Measurements from ENCODE around the gene TRIM62. TPM values are rescaled to one million over a fixed set of nuclear protein-coding genes. Genes with fewer than 3 reads are reported as not detected.
"Not testable (repeated sequence)": the region's sequence is repeated elsewhere in the genome, so short reads cannot be mapped to it uniquely, and the experiment has no call there.

TRIM62 gene
- polyA plus RNA-seq, 1 donor from 2014 or later = 5.3 TPM

DNA sequence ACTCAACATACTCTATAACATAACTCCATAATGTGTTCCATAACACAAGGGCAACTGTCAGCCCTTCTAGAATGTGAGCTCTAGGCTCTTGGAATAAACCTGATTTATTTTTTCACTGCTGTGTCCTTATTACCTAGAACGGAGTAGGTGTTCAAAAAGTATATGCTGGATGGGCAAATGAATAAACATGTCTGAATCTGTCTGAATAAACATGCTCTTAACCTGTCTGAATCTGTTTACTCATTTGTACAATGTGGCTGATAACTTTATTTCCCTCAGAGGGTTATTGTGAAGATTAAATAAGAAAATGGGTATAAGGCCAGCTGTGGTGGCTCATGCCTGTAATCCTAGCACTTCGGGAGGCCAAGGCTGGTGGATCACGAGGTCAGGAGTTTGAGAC lies 58.6 kb downstream of the TRIM62 start:
- H3K27ac Mint-ChIP-seq = no peak overlapping the region
- H3K4me1 Mint-ChIP-seq = peaks cover 7 to 30% (median 7%) of the 10 kb centered on the region in 3 donors
- H3K36me3 Mint-ChIP-seq = peaks cover 8% of the 10 kb centered on the region
- peaks cover 0 to 2% (median 0%) of the 10 kb centered on the region in 3 donors for H3K9me3 Mint-ChIP-seq
- H3K4me3 Mint-ChIP-seq = no peak overlapping the region
- peaks cover 1% of the 10 kb centered on the region for H3K27me3 Mint-ChIP-seq

DNA sequence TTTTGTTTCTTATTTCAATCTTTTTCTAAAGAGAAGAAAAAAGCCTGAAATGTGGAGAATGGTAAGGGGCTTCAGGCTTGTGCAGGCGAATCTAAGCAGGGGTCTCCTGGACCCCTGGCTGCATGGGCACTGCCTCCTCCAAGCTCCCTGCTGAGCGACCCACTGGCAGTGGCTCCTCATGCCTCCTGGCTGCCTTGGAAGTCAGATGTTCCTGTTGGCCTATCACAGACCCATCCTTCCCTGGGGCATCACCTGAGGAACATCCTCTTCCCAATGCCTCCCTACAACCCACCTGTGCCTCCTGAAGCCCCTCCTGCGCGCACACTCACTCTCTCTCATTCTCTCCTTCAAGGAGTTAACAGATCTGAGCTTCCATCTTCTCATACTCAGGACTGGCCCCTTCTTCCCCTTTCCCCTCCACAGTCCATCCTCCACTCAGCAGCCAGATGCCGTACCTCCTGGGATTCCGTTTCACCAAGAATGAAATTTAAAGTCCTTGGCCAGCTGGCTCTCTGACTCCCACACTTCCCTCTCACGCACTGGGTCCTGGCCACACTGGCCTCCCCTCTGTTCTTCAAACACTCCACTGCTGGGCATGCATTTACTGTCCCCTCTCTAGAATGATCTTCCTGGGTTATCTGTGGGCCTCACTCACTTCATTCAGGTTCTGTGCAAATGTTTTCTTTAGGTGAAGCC lies 59.2 kb downstream of the TRIM62 start:
- H3K27me3 Mint-ChIP-seq = peaks cover 2% of the 10 kb centered on the region
- H3K36me3 Mint-ChIP-seq = peaks cover 8% of the 10 kb centered on the region
- H3K9me3 Mint-ChIP-seq = peaks cover 0 to 2% (median 0%) of the 10 kb centered on the region in 3 donors
- H3K4me1 Mint-ChIP-seq = peaks cover 7 to 30% (median 7%) of the 10 kb centered on the region in 3 donors
- peak overlapping the region in 1 of 3 donors; percentile 8 for H3K27ac Mint-ChIP-seq
- no peak overlapping the region for H3K4me3 Mint-ChIP-seq

DNA sequence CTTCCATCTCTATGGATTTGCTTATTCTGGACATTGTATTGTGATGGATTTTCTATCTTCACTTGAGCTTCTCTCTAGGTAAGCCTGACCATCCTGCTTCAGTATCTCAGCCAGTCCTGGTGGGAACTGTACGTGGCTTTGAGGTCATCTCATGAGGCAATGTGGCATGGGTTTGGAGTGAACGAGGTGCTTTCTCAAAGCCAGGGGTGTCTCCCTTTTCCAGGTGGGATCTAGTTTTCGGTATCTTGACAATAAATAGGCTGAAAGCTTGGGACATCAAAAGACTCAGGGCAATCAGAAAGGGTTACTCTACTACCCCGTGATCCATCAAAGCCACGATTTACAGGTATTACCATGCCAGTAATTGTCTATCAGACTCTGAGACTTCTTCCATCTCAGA lies 60.1 kb downstream of the TRIM62 start:
- peaks cover 8% of the 10 kb centered on the region for H3K36me3 Mint-ChIP-seq
- peaks cover 0 to 2% (median 0%) of the 10 kb centered on the region in 3 donors for H3K9me3 Mint-ChIP-seq
- H3K4me1 Mint-ChIP-seq = peaks cover 0 to 30% (median 7%) of the 10 kb centered on the region in 3 donors
- H3K27me3 Mint-ChIP-seq = peaks cover 2% of the 10 kb centered on the region
- no peak overlapping the region for H3K4me3 Mint-ChIP-seq
- no peak overlapping the region for H3K27ac Mint-ChIP-seq

DNA sequence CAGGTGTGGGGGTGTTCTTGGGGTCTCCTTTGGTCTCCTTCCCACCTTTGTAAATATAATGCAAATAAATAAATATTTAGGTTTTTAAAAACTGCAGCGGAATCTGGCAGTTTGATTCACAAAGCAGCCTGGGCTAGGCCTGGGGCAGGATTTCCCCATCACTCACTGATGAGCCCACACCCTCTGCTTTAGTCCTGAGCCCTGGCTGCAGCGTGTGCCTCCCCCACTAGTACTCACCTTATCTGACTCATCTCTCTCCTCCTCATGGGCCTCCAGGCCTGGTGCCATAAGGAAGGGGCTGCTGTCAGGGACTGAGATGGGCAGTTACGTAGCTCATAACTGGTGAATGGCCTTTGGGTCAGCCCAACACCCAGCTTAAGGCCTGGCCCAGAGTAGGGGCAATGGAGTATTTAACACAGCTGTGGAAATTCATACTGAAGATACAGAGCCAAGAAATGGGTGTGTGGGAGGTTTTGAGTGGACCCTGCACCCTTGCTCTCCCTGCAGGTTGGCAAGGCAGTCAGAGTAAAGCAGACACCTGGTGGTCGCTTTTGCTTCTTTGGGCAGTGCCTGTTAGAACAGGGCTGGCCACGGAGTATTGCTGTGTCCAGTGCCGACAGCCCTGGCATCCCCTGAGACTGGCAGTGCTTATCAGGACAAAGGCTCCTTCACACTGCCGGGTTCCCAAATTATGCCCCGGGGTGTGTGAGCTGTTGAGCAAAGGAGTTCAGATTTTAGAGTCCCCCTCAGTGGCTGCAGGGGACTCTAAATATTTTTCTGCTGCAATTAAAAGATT lies 61.2 kb downstream of the TRIM62 start:
- H3K9me3 Mint-ChIP-seq = peaks cover 0 to 1% (median 1%) of the 10 kb centered on the region in 3 donors
- peak overlapping the region in 1 of 3 donors; percentile 92 for H3K27ac Mint-ChIP-seq
- H3K4me3 Mint-ChIP-seq = peak overlapping the region in 3 of 4 donors; percentile 54 to 78 (median 54)
- peaks cover 0 to 20% (median 5%) of the 10 kb centered on the region in 3 donors for H3K4me1 Mint-ChIP-seq
- peaks cover 9% of the 10 kb centered on the region for H3K36me3 Mint-ChIP-seq
- peaks cover 2% of the 10 kb centered on the region for H3K27me3 Mint-ChIP-seq

DNA sequence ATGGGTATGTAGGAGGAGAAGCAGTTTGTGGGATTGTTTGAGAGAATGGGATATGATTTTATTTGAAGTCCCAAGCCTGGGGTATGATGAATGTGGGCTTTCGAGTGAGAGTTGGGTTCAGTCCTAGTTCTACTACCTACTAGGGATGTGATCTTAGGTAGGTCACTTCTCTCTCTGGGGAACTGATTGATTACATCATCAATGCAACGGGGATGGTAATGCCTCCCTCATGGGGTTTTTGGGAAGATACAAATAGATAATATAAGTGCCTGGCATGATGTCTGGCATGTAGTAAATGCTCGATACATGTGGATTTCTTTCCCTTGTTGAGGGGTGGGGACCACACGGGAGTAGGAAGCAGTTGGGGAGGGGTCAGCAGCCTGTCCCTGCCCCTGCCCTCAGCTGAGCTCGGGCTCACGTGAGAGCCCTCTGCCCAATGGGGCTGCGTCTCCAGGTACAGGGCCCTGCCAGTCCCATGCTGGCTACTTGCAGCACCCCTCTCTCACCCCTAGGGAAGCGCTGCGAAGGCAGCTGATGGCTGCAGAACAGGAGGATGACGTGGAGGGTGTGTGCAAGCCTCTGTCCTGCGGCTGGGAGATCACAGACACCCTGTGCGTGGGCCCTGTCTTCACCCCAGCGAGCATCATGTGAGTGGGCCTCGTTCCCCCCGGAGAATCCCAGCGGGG lies 62.2 kb downstream of the TRIM62 start:
- Mint-ChIP-seq H3K27ac (peak overlapping the region in 1 of 3 donors; percentile 92), H3K27me3 (peaks cover 2% of the 10 kb centered on the region), H3K9me3 (peaks cover 0 to 1% (median 0%) of the 10 kb centered on the region in 3 donors), H3K4me1 (peaks cover 0 to 16% (median 3%) of the 10 kb centered on the region in 3 donors), H3K4me3 (peak overlapping the region in 3 of 4 donors; percentile 24 to 78 (median 54)), H3K36me3 (peaks cover 8% of the 10 kb centered on the region)

DNA sequence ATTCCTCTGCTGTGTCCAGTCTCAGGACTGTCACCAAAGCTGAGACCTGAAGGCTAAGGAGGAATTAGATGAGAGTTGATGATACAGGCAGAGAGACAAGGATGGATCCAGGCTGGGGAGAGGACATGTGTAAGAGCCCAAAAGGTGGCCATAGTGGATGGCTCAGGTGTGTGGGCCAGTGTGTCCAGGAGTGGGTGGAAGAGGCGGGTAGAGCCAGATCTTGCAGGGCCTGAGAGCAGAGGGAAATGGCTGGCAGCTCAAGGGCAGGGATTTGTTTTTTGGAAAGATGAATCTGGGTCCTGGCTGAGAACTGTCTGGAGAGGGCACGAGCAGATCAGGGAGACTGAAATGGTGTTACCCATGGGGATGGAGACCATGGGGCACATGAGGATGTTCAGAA lies 62.8 kb downstream of the TRIM62 start:
- peak overlapping the region in 2 of 4 donors; percentile 24 to 70 for H3K4me3 Mint-ChIP-seq
- H3K27me3 Mint-ChIP-seq = peaks cover 2% of the 10 kb centered on the region
- H3K36me3 Mint-ChIP-seq = peaks cover 6% of the 10 kb centered on the region
- H3K9me3 Mint-ChIP-seq = peaks cover 0 to 1% (median 0%) of the 10 kb centered on the region in 3 donors
- H3K4me1 Mint-ChIP-seq = peaks cover 0 to 16% (median 3%) of the 10 kb centered on the region in 3 donors
- peak overlapping the region in 1 of 3 donors; percentile 24 for H3K27ac Mint-ChIP-seq

DNA sequence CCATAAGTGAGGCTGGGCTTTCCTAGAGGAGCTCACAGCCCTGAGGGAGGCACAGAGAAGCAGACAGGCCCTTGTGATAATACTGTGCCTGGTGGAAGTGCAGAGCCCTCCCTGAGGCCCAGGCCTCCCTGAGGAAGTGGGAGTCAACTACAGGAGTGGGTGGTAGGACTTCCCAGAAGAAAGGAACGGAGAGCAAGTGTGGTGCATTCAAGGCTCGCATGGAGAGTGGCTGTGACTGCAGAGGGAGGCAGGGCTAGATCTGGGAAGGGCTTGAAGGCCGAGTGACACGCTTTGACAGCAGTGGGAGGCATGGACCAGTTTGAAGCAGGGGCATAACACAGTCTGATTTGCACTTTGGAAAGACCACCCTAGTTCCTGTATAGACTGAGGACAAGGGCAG lies 63.6 kb downstream of the TRIM62 start:
- peaks cover 6% of the 10 kb centered on the region for H3K36me3 Mint-ChIP-seq
- H3K9me3 Mint-ChIP-seq = peaks cover 0 to 1% (median 0%) of the 10 kb centered on the region in 3 donors
- H3K4me1 Mint-ChIP-seq = peaks cover 0 to 16% (median 3%) of the 10 kb centered on the region in 3 donors
- peaks cover 2% of the 10 kb centered on the region for H3K27me3 Mint-ChIP-seq
- H3K4me3 Mint-ChIP-seq = no peak overlapping the region
- H3K27ac Mint-ChIP-seq = no peak overlapping the region

DNA sequence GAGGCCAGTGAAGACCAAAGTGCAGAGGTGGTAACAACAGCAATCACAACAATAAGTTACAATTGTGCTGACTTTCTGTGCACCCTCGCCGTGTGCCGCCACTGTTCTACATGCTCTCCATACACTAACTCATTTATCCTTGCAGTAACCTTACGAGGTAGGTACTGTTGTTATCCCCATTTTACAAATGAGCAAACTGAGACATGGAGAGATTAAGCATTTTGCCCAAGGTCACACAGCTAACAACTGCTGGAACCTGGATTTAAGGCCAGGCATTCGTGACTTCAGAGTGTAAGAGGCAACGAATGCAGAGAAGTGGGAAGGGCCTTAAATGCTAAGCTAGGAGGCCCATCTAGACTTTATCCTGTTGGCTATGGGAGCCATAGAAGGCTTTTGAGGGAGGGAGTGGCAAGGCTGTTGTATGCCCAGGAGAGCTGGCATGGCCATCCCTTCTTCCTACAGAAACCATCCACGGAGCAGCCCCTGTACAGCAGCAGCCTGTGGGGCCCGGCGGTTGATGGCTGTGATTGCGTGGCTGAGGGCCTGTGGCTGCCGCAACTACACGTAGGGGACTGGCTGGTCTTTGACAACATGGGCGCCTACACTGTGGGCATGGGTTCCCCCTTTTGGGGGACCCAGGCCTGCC lies 64.3 kb downstream of the TRIM62 start:
- H3K36me3 Mint-ChIP-seq = peaks cover 4% of the 10 kb centered on the region
- H3K9me3 Mint-ChIP-seq = peaks cover 0 to 1% (median 0%) of the 10 kb centered on the region in 3 donors
- H3K27me3 Mint-ChIP-seq = peaks cover 2% of the 10 kb centered on the region
- no peak overlapping the region for H3K4me3 Mint-ChIP-seq
- H3K4me1 Mint-ChIP-seq = peaks cover 0 to 16% (median 3%) of the 10 kb centered on the region in 3 donors
- H3K27ac Mint-ChIP-seq = no peak overlapping the region

DNA sequence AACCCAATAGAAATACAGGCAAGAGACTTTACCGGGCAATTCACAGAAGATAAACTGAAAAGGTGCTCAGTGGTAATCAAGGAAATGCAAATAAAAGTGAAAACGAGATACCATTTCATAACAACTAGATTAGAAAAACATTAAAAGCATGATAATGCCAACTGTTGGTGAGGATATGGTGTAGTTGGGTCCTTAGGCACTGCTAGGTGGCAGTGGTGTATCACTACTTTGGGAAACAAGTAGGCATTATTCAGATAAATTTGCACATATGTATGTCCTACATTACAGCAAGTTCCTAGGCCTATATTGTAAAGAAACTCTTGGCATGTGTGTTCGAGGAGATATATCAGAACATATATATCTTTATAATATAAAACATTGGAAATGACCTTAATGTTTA lies 69.9 kb downstream of the TRIM62 start:
- Mint-ChIP-seq H3K9me3 (peaks cover 5 to 11% (median 8%) of the 10 kb centered on the region in 3 donors), H3K36me3 (peaks cover 4% of the 10 kb centered on the region), H3K4me3 (no peak overlapping the region), H3K27ac (no peak overlapping the region), H3K27me3 (peaks cover 5% of the 10 kb centered on the region), H3K4me1 (no peaks in the 10 kb centered on the region)

DNA sequence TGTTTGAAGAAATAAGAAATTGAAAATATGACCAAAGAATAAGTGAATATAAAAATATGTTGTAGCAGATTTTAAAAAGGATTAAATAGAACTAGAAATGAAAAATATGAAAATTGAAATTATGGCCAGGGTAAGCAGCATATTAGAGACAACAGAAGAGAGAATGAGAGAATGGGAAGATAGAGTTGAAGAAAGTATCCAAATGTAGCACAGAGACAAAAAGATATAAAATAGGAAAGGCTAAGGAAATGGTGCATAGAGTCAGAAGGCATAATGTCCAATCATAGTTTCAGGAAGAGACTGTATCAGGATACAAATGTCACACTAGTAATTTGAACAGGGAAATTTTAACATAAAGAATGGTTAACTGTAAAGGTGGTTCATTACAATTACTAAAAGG lies 71.4 kb downstream of the TRIM62 start:
- H3K27me3 Mint-ChIP-seq = peaks cover 5% of the 10 kb centered on the region
- H3K36me3 Mint-ChIP-seq = peaks cover 5% of the 10 kb centered on the region
- H3K27ac Mint-ChIP-seq = no peak overlapping the region
- H3K9me3 Mint-ChIP-seq = peaks cover 4 to 11% (median 8%) of the 10 kb centered on the region in 3 donors
- no peak overlapping the region for H3K4me3 Mint-ChIP-seq
- no peaks in the 10 kb centered on the region for H3K4me1 Mint-ChIP-seq

DNA sequence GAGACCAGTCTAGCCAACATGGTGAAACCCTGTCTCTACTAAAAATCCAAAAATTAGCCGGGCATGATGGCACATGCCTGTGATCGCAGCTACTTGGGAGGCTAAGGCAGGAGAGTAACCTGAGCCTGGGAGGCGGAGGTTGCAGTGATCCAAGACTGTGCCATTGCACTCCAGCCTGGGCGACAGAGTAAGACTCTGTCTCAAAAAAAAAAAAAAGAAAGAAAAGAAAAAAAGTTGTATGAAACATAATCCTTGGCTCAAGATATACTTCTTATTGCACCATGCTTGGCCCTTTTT lies 81.8 kb downstream of the TRIM62 start:
- not testable (repeated sequence) for H3K4me3 Mint-ChIP-seq, H3K27ac Mint-ChIP-seq, H3K27me3 Mint-ChIP-seq, H3K36me3 Mint-ChIP-seq, H3K9me3 Mint-ChIP-seq, H3K4me1 Mint-ChIP-seq

DNA sequence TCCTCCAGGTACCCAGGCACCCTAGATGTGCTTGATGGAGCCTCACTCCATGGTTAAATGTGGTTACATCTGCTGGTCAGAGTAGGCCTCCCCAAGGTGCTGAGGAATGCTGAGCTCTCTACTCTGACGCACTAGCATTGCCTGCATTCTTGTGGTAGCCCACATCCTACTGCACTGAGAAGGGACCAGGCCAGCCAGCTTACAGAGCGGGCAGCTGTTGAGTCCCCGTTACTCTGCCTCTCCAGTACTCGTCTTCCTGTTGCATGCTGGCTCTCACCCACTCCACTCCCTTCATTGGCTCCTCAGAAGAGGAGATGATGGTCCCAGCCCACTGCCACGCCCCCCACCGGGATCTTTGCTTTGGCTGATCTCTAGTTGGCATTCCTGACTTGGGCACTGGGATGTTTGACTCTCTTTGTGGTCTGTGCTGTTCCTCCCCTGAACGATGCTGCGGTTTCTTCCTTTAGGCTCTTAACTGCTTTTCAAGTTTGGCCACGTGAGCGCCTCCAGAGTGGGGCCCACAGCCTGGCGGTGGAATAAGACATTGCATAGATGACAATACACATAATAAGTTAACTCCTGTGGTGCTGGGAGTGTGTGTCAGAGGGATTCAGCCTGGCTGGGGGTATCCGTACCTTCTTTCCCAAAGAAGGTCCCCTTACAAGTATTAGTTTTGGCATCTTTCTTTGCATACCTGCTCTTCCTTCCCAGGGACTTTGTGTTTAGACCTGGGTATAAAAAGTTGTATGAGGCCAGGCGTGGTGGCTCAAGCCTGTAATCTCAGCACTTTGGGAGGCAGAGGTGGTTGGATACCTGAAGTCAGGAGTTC lies 82.3 kb downstream of the TRIM62 start:
- H3K36me3 Mint-ChIP-seq = no peaks in the 10 kb centered on the region
- no peaks in the 10 kb centered on the region for H3K27me3 Mint-ChIP-seq

DNA sequence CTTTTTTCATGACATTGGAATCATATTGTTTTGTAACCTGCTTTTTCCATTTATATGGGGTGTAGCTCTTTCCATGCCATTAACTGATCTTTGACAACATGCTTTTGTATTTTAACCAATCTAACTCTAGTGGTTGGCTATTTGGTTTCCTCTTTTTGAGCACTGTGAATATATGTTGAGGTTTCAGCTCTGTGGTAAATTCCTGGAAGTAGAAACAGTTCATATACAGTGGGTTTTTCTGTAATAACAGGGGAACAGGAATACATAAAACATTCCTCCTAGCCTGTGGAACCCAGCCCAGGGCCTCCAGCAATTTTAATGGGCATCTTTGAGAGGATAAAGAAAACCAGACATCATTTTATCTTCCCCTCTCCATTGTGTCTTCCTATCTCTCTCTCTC lies 83.5 kb downstream of the TRIM62 start:
- Mint-ChIP-seq H3K9me3 (no peaks in the 10 kb centered on the region), H3K4me3 (no peak overlapping the region), H3K27ac (no peak overlapping the region), H3K36me3 (no peaks in the 10 kb centered on the region), H3K4me1 (peaks cover 0 to 5% (median 4%) of the 10 kb centered on the region in 3 donors), H3K27me3 (no peaks in the 10 kb centered on the region)

More for the DNA sequence above, 82.3 kb downstream of the TRIM62 start:
- Mint-ChIP-seq H3K27ac (no peak overlapping the region), H3K4me1 (peaks cover 0 to 5% (median 4%) of the 10 kb centered on the region in 3 donors), H3K9me3 (no peaks in the 10 kb centered on the region), H3K4me3 (peak overlapping the region in 1 of 4 donors; percentile 18)

DNA sequence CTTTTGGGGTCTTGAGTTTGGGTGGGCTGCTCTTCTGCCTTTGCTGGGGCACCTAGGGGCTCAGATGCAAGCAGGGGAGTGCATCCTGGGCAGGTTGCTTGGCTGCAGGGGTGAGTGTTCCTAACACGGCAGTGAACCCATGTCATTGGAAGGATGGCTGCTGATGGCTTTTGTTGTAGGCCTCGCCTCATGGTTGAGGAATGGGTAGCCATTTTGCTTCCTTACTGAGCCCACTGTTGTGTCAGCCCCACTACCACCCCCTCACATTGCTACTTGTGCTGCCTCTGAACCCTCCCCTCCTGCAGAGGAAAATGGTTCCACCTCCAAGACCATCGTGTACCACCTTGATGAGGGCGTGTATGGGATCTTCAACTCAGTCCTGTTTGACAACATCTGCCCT lies 84.1 kb downstream of the TRIM62 start:
- H3K9me3 Mint-ChIP-seq = no peaks in the 10 kb centered on the region
- no peaks in the 10 kb centered on the region for H3K36me3 Mint-ChIP-seq
- H3K4me1 Mint-ChIP-seq = peaks cover 0 to 7% (median 4%) of the 10 kb centered on the region in 3 donors
- no peak overlapping the region for H3K4me3 Mint-ChIP-seq
- H3K27me3 Mint-ChIP-seq = no peaks in the 10 kb centered on the region
- no peak overlapping the region for H3K27ac Mint-ChIP-seq
